ENCODE results near the gene NEO1.

NEO1 gene

GRCh38 chr15:73249499-73249898 lies 197.2 kb downstream of the NEO1 start:
- no peaks in the 10 kb centered on the region for H3K36me3 ChIP-seq (ENCODE audit: insufficient read depth, low read length)
- no peak overlapping the region for H3K4me3 ChIP-seq (ENCODE audit: low read length)
- no peaks in the 10 kb centered on the region for H3K4me1 ChIP-seq (ENCODE audit: control insufficient read depth, insufficient read depth, low read length)
- H3K9ac ChIP-seq (ENCODE audit: low read depth, low read length): no peak overlapping the region
- H3K9me3 ChIP-seq (replicated peaks; ENCODE audit: low read length): no peaks in the 10 kb centered on the region
- no peak overlapping the region for H3K4me2 ChIP-seq (ENCODE audit: low read length)
- H3K27me3 ChIP-seq (ENCODE audit: control insufficient read depth, insufficient read depth, low read length): no peaks in the 10 kb centered on the region

DNA sequence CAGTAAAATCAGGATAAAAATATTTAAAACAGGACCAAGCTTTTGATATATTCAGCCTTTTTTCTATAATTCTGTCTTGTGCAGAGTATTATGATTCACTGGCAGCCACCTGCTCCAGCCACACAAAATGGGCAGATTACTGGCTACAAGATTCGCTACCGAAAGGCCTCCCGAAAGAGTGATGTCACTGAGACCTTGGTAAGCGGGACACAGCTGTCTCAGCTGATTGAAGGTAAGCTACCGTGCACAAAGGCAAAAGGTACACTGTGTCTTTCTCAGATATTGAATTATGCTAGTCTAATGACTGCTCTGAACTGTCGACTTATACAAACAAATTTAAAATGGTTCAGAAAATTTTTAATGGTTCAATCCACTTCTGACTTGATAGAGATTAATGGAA lies 202.3 kb downstream of the NEO1 start:
- Histone ChIP-seq H3K27me3 (ENCODE audit: control insufficient read depth, insufficient read depth, low read length) (no peaks in the 10 kb centered on the region), H3K9ac (ENCODE audit: low read depth, low read length) (no peak overlapping the region), H3K36me3 (ENCODE audit: insufficient read depth, low read length) (no peaks in the 10 kb centered on the region), H3K4me2 (ENCODE audit: low read length) (no peak overlapping the region), H3K4me1 (ENCODE audit: control insufficient read depth, insufficient read depth, low read length) (no peaks in the 10 kb centered on the region), H3K4me3 (ENCODE audit: low read length) (no peak overlapping the region), H3K9me3 (replicated peaks; ENCODE audit: low read length) (no peaks in the 10 kb centered on the region)

DNA sequence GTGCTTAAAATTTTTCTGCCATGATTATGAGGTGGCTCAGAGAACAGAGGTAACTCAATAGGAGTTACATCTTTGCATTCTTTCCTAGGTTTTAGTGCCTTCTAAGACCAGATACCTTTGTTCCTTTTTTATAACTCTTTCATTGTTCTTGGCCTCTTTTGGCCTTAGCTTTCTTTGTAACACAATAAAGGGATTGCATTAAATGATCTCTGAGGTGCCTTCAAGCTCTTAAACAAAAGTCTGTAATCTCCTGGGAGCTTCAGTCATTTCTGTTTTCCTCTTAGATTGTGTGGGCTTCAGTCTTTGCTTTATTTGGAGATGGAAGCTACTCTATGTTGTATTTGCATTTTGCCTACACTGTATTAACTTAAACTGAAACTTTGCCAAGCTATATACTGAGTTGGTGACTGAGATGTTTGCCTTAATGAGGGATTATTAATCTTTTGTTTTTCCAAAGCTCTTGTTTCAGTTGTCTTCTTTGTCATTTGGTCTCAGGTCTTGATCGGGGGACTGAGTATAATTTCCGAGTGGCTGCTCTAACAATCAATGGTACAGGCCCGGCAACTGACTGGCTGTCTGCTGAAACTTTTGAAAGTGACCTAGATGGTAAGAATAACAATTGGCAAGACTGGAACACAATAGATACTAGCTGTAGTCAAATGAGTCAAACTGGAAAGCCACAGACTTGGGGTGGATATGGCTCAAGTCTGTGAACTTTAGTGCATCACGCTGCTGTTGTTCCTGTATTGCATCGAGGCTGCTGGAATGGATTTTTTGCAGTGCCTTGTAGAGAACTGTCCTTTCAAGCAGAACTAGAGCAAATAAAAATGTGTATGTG lies 206.2 kb downstream of the NEO1 start:
- H3K4me1 ChIP-seq (ENCODE audit: control insufficient read depth, insufficient read depth, low read length): no peaks in the 10 kb centered on the region

GRCh38 chr15:73264881-73265280 lies 212.6 kb downstream of the NEO1 start:
- H3K9me3 ChIP-seq (replicated peaks; ENCODE audit: low read length): no peaks in the 10 kb centered on the region
- no peak overlapping the region for H3K9ac ChIP-seq (ENCODE audit: low read depth, low read length)
- no peaks in the 10 kb centered on the region for H3K36me3 ChIP-seq (ENCODE audit: insufficient read depth, low read length)
- no peak overlapping the region for H3K4me3 ChIP-seq (ENCODE audit: low read length)
- H3K27me3 ChIP-seq (ENCODE audit: control insufficient read depth, insufficient read depth, low read length): no peaks in the 10 kb centered on the region
- no peak overlapping the region for H3K4me2 ChIP-seq (ENCODE audit: low read length)
- H3K4me1 ChIP-seq (ENCODE audit: control insufficient read depth, insufficient read depth, low read length): no peaks in the 10 kb centered on the region

More for the DNA sequence above, 206.2 kb downstream of the NEO1 start:
- H3K9me3 ChIP-seq (replicated peaks; ENCODE audit: low read length): no peaks in the 10 kb centered on the region
- no peak overlapping the region for H3K4me3 ChIP-seq (ENCODE audit: low read length)
- no peaks in the 10 kb centered on the region for H3K27me3 ChIP-seq (ENCODE audit: control insufficient read depth, insufficient read depth, low read length)
- no peak overlapping the region for H3K9ac ChIP-seq (ENCODE audit: low read depth, low read length)
- no peak overlapping the region for H3K4me2 ChIP-seq (ENCODE audit: low read length)
- H3K36me3 ChIP-seq (ENCODE audit: insufficient read depth, low read length): no peaks in the 10 kb centered on the region

- H3K9ac ChIP-seq (ENCODE audit: low read depth, low read length): no peak overlapping the region
- H3K4me2 ChIP-seq (ENCODE audit: low read length): no peak overlapping the region
- no peaks in the 10 kb centered on the region for H3K9me3 ChIP-seq (replicated peaks; ENCODE audit: low read length)
- no peak overlapping the region for H3K4me3 ChIP-seq (ENCODE audit: low read length)
- H3K4me1 ChIP-seq (ENCODE audit: control insufficient read depth, insufficient read depth, low read length): no peaks in the 10 kb centered on the region
- no peaks in the 10 kb centered on the region for H3K27me3 ChIP-seq (ENCODE audit: control insufficient read depth, insufficient read depth, low read length)
- peaks cover 3% of the 10 kb centered on the region for H3K36me3 ChIP-seq (ENCODE audit: insufficient read depth, low read length)
These were observed 213.4 kb downstream of the NEO1 start for GRCh38 chr15:73265536-73266153.

- Histone ChIP-seq H3K4me1 (ENCODE audit: control insufficient read depth, insufficient read depth, low read length) (peaks cover 4% of the 10 kb centered on the region), H3K27me3 (ENCODE audit: control insufficient read depth, insufficient read depth, low read length) (no peaks in the 10 kb centered on the region), H3K4me2 (ENCODE audit: low read length) (no peak overlapping the region), H3K9me3 (replicated peaks; ENCODE audit: low read length) (no peaks in the 10 kb centered on the region), H3K36me3 (ENCODE audit: insufficient read depth, low read length) (peaks cover 3% of the 10 kb centered on the region), H3K9ac (ENCODE audit: low read depth, low read length) (no peak overlapping the region), H3K4me3 (ENCODE audit: low read length) (no peak overlapping the region)
These were observed 216.2 kb downstream of the NEO1 start for GRCh38 chr15:73268457-73268856.

GRCh38 chr15:73270366-73271097 lies 218.3 kb downstream of the NEO1 start:
- Histone ChIP-seq H3K4me1 (ENCODE audit: control insufficient read depth, insufficient read depth, low read length) (peaks cover 4% of the 10 kb centered on the region), H3K36me3 (ENCODE audit: insufficient read depth, low read length) (peaks cover 3% of the 10 kb centered on the region), H3K4me3 (ENCODE audit: low read length) (no peak overlapping the region), H3K9ac (ENCODE audit: low read depth, low read length) (no peak overlapping the region), H3K27me3 (ENCODE audit: control insufficient read depth, insufficient read depth, low read length) (no peaks in the 10 kb centered on the region), H3K4me2 (ENCODE audit: low read length) (no peak overlapping the region), H3K9me3 (replicated peaks; ENCODE audit: low read length) (no peaks in the 10 kb centered on the region)

- H3K36me3 ChIP-seq (ENCODE audit: insufficient read depth, low read length): peaks cover 3% of the 10 kb centered on the region
- no peaks in the 10 kb centered on the region for H3K9me3 ChIP-seq (replicated peaks; ENCODE audit: low read length)
- no peaks in the 10 kb centered on the region for H3K27me3 ChIP-seq (ENCODE audit: control insufficient read depth, insufficient read depth, low read length)
- peaks cover 4% of the 10 kb centered on the region for H3K4me1 ChIP-seq (ENCODE audit: control insufficient read depth, insufficient read depth, low read length)
- H3K9ac ChIP-seq (ENCODE audit: low read depth, low read length): no peak overlapping the region
- peak overlapping the region; percentile 39 for H3K4me2 ChIP-seq (ENCODE audit: low read length)
- no peak overlapping the region for H3K4me3 ChIP-seq (ENCODE audit: low read length)
These were observed 221.1 kb downstream of the NEO1 start for GRCh38 chr15:73273181-73274002.

GRCh38 chr15:73275862-73276261 lies 223.6 kb downstream of the NEO1 start:
- Histone ChIP-seq H3K9ac (ENCODE audit: low read depth, low read length) (no peak overlapping the region), H3K27me3 (ENCODE audit: control insufficient read depth, insufficient read depth, low read length) (no peaks in the 10 kb centered on the region), H3K4me2 (ENCODE audit: low read length) (no peak overlapping the region), H3K4me1 (ENCODE audit: control insufficient read depth, insufficient read depth, low read length) (peaks cover 4% of the 10 kb centered on the region), H3K9me3 (replicated peaks; ENCODE audit: low read length) (no peaks in the 10 kb centered on the region), H3K4me3 (ENCODE audit: low read length) (no peak overlapping the region), H3K36me3 (ENCODE audit: insufficient read depth, low read length) (no peaks in the 10 kb centered on the region)

DNA sequence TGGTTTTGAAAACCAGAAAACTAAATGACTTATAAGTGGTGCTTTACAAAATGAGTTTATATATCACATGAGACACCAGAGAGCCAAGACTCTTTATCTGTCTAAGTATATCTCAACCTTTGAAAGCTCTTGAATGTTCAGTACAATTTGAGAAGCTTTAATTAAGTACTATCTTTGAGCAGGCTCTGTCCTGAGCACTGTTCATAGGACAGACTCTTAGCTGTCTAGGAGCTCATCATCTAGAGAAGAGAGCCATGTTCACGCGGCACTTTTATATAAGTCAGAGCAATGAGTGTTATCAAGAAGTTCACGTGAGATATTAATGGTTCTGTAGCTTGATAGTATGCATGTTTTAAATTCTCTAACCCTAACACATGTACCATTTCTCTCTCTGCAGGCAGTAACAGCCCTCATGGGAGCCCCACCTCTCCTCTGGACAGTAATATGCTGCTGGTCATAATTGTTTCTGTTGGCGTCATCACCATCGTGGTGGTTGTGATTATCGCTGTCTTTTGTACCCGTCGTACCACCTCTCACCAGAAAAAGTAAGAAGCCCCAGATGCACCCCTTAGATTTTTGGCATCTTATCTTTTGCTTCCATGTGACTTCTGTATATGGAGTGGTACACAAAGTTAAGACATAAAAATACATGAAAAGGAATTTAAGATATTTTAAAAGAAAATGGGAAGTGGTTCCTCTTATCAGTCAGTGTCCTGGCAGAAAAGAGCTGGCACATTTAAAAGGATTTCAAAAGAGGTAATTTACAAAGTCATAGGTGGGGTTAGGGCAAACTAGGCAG lies 230.5 kb downstream of the NEO1 start:
- no peak overlapping the region for H3K4me3 ChIP-seq (ENCODE audit: low read length)
- no peaks in the 10 kb centered on the region for H3K9me3 ChIP-seq (replicated peaks; ENCODE audit: low read length)
- H3K9ac ChIP-seq (ENCODE audit: low read depth, low read length): no peak overlapping the region
- no peak overlapping the region for H3K4me2 ChIP-seq (ENCODE audit: low read length)
- H3K27me3 ChIP-seq (ENCODE audit: control insufficient read depth, insufficient read depth, low read length): no peaks in the 10 kb centered on the region
- H3K4me1 ChIP-seq (ENCODE audit: control insufficient read depth, insufficient read depth, low read length): peaks cover 12% of the 10 kb centered on the region
- H3K36me3 ChIP-seq (ENCODE audit: insufficient read depth, low read length): no peaks in the 10 kb centered on the region

All from skeletal muscle satellite cell (primary cell).